Tibial nerve (tissue), 4 donors: Measurements from ENCODE around the gene TANK. TPM values are rescaled to one million over a fixed set of nuclear protein-coding genes. Genes with fewer than 3 reads are reported as not detected.
A peak's percentile ranks its signal among the peaks of the same experiment; 100 is the strongest.

Experiments
- DNase-seq, 2 donors: peaks; one replicate each; pipeline ENCODE4 v3.0.0-alpha.2; 2019; ENCODE audit warnings: low spot score in 2 of 2
- H3K27ac ChIP-seq, 4 donors: fragments of 200-600 bp; sonication (generic) in 3 of 4; one replicate each; pipeline ENCODE4 v1.5.1; 2017 to 2019; ENCODE audit warnings: mild to moderate bottlenecking in 1 of 4
- H3K27me3 ChIP-seq, 2 donors: fragments of 200-600 bp; sonication (generic) in 1 of 2; one replicate each; pipeline versions ENCODE4 v1.5.1 to v1.6.0; 2017 to 2019
- H3K36me3 ChIP-seq, 3 donors: fragments of 200-600 bp; sonication (generic); one replicate each; pipeline ENCODE4 v1.5.1; 2018 to 2019
- H3K4me1 ChIP-seq, 4 donors: fragments of 200-600 bp; sonication (generic) in 3 of 4; one replicate each; pipeline ENCODE4 v1.5.1; 2017 to 2019
- H3K4me3 ChIP-seq, 4 donors: fragments of 200-600 bp; sonication (generic) in 3 of 4; one replicate each; pipeline ENCODE4 v1.5.1; 2017 to 2019; ENCODE audit warnings: mild to moderate bottlenecking in 1 of 4, moderate library complexity in 1 of 4
- H3K9me3 ChIP-seq, 4 donors: fragments of 200-600 bp; sonication (generic) in 3 of 4; one replicate each; pipeline ENCODE4 v1.5.1; 2017 to 2019
- CTCF ChIP-seq, 5 experiments: fragments of 200-600 bp in 3 of 5; fragments of 450-650 bp in 2 of 5; sonication (generic) in 3 of 5; IDR thresholded peaks; one replicate each; pipeline ENCODE4 v1.5.1; 2016 to 2019; ENCODE audit warnings: antibody characterized with exemption in 5 of 5, mild to moderate bottlenecking in 3 of 5, moderate library complexity in 2 of 5
- EP300 ChIP-seq, 2 donors: sonication (generic); formaldehyde crosslinking; IDR thresholded peaks; one replicate each; pipeline ENCODE4 v1.6.1; 2017; ENCODE audit warnings: antibody characterized with exemption in 2 of 2, mild to moderate bottlenecking in 1 of 2
- POLR2A ChIP-seq, 2 donors: fragments of 450-650 bp; IDR thresholded peaks; one replicate each; pipeline ENCODE4 v1.6.1; 2017; ENCODE audit warnings: antibody characterized with exemption in 2 of 2, mild to moderate bottlenecking in 2 of 2, moderate library complexity in 2 of 2
- WGBS, 2 donors: methylation state at CpG; one replicate each; pipeline ENCODE4 v1.1.5; 2018; 5-methylcytosine and 5-hydroxymethylcytosine counted together
- total RNA-seq, 4 donors: library from RNA; depleted of rRNA; stranded (reverse); fragments of >200 nt; gene quantifications; one replicate each; pipeline ENCODE4 v1.1.0, GENCODE V29; 2016

Gene TANK
- total RNA-seq, 4 donors from 2014 or later = 54.4 to 83.5 (median 75.1) TPM

DNA sequence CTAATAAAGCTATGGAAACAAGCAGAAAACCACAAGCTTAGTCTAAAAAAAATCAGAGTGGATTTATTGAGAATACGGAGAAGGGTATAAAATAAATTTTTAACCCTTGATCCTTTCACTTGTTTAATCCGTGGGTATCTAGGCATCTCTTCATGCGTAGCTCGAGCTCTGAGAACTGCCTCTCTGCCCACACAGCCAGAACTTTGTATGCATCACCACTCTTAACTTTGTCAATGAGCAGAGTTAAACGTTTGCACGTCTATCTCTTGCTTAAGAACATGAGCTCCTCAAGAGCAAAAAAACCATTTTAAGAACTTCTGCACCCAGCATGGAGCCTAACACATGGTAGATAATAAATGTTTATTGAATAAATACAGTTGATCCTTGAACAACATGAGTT, 26.9 kb upstream of the TANK start:
- Histone ChIP-seq H3K36me3 (no peaks in the 10 kb centered on the region), H3K4me3 (no peak overlapping the region), H3K27ac (no peak overlapping the region), H3K27me3 (no peaks in the 10 kb centered on the region), H3K4me1 (peaks cover 0 to 23% (median 17%) of the 10 kb centered on the region in 4 donors), H3K9me3 (no peaks in the 10 kb centered on the region)
- DNase-seq = no peak
- TF ChIP-seq EP300 (IDR thresholded peaks at IDR 0.05) (no peak), CTCF (IDR thresholded peaks at IDR 0.05) (no peak), POLR2A (IDR thresholded peaks at IDR 0.05) (no peak)
- 92% methylated on average over 6 of the region's 6 CpGs for WGBS, 2 donors

- H3K9me3 ChIP-seq = no peaks in the 10 kb centered on the region
- peak overlapping the region in 2 of 4 donors; percentile 52 to 83 for H3K27ac ChIP-seq
- 50 to 53% methylated on average over 9 of the region's 9 CpGs for WGBS, 2 donors
- no peak overlapping the region for H3K4me3 ChIP-seq
- TF ChIP-seq EP300 (IDR thresholded peaks at IDR 0.05) (peak in 1 of 2 donors; percentile 4), CTCF (IDR thresholded peaks at IDR 0.05) (no peak), POLR2A (IDR thresholded peaks at IDR 0.05) (no peak)
- H3K36me3 ChIP-seq = no peaks in the 10 kb centered on the region
- H3K4me1 ChIP-seq = peaks cover 0 to 33% (median 17%) of the 10 kb centered on the region in 4 donors
- H3K27me3 ChIP-seq = no peaks in the 10 kb centered on the region
- DNase-seq = no peak
Observed at GRCh38 chr2:161134547-161135518, 25.4 kb upstream of the TANK start.

DNA sequence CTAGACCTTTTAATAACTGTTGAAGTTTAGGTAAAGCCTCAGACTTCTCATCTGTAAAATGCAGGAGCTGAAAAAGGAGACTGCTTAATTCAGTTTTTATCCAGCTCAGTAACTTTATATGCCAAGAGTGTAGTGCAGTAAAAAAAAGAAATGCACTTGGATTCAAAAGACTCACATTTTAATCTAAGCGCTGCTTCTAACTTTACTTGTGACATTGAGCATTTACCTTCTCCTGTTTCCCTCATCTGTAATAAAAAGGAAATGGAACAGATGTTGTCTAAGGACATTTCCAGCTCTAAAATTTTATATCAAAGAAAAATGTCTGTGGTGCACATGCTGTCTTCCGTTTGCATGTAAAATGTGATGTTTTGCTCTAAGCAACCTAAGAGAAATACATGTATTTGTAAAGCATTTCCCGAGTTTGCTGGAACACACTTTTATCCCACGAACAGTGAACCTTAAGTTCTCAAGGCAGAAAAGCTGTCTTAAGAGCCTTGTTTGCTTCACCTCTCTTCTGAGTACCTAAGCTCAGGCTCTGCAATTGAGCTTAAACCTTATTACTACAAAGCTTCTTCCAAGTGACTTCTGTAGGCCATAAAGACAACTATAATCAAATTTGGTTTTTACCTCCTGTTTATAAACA, 24.2 kb upstream of the TANK start:
- DNase-seq = no peak
- WGBS, 2 donors = 59 to 63% methylated on average over 4 of the region's 4 CpGs

GRCh38 chr2:161136696-161137324, 23.4 kb upstream of the TANK start:
- Histone ChIP-seq H3K27ac (peak overlapping the region in 3 of 4 donors; percentile 75 to 83 (median 75)), H3K27me3 (no peaks in the 10 kb centered on the region), H3K4me3 (peak overlapping the region in 2 of 4 donors; percentile 20 to 37), H3K4me1 (peaks cover 0 to 36% (median 17%) of the 10 kb centered on the region in 4 donors), H3K36me3 (no peaks in the 10 kb centered on the region), H3K9me3 (no peaks in the 10 kb centered on the region)
- 21 to 24% methylated on average over 4 of the region's 4 CpGs for WGBS, 2 donors
- DNase-seq = peak in 1 of 2 donors; percentile 46
- TF ChIP-seq EP300 (IDR thresholded peaks at IDR 0.05) = peak in 1 of 2 donors; percentile 61
- peak; percentile 31 to 37 for TF ChIP-seq POLR2A (IDR thresholded peaks at IDR 0.05)
- no peak for TF ChIP-seq CTCF (IDR thresholded peaks at IDR 0.05)

More for the DNA sequence above, 24.2 kb upstream of the TANK start:
- Histone ChIP-seq H3K27ac (peak overlapping the region in 3 of 4 donors; percentile 75 to 83 (median 75)), H3K9me3 (no peaks in the 10 kb centered on the region), H3K4me1 (peaks cover 0 to 36% (median 17%) of the 10 kb centered on the region in 4 donors), H3K4me3 (no peak overlapping the region), H3K27me3 (no peaks in the 10 kb centered on the region), H3K36me3 (no peaks in the 10 kb centered on the region)
- TF ChIP-seq EP300 (IDR thresholded peaks at IDR 0.05) = no peak
- TF ChIP-seq CTCF (IDR thresholded peaks at IDR 0.05) = no peak
- TF ChIP-seq POLR2A (IDR thresholded peaks at IDR 0.05) = no peak
